ENCODE measurements around the gene NRDE2.
A peak's percentile ranks its signal among the peaks of the same experiment; 100 is the strongest.
"Not testable (repeated sequence)": the region's sequence is repeated elsewhere in the genome, so short reads cannot be mapped to it uniquely, and the experiment has no call there.

NRDE2 gene

GRCh38 chr14:90274019-90274418 lies 57.7 kb downstream of the NRDE2 start:
- no peak for DNase-seq (ENCODE audit: low read depth)

- DNase-seq (ENCODE audit: low read depth), result no peak
Measured at GRCh38 chr14:90273532-90273931, 58.2 kb downstream of the NRDE2 start.

GRCh38 chr14:90272523-90272922 lies 59.2 kb downstream of the NRDE2 start:
- DNase-seq (ENCODE audit: low read depth), result no peak

GRCh38 chr14:90268420-90268819 lies 63.3 kb downstream of the NRDE2 start:
- DNase-seq (ENCODE audit: low read depth), result no peak

GRCh38 chr14:90266441-90267154 lies 65.1 kb downstream of the NRDE2 start:
- no peak for DNase-seq (ENCODE audit: low read depth)

DNA sequence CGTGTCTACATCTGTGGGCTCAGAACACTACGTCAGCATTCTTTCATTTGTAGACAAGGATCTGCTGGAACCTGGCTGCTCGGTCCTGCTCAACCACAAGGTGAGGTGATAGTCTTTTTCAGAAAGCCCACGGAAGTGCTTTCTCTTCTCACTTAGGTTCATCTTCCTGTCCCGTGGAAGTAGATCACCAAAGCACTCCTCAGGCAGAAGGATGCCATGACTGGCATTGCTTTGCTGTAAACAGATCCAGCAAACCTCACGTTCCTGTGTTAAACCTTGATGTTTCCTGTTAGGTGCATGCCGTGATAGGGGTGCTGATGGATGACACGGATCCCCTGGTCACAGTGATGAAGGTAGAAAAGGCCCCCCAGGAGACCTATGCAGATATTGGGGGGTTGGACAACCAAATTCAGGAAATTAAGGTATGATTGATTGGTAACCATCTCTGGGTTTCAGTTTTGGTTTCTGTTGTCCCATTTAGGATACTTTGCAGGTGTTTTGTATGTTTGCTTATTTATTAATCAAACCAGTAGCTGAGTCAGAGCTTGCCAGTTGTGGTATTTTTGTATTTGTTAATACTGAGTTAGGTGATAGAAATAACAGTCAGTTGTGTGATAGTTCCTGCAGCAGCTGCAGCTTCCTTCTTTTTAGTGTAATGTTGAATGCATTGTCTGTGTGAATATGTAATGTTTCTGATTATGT lies 67.8 kb downstream of the NRDE2 start:
- DNase-seq (ENCODE audit: low read depth), result no peak

GRCh38 chr14:90256354-90257131 lies 75.2 kb downstream of the NRDE2 start, which contains the start of gene PSMC1:
TSS of gene PSMC1 (plus strand) at chr14:90256553. CDS start at chr14:90256598, 45 bp downstream.
- DNase-seq (ENCODE audit: low read depth), result peak; percentile 75

GRCh38 chr14:90255871-90256270 lies 75.9 kb downstream of the NRDE2 start:
- DNase-seq (ENCODE audit: low read depth), result no peak

GRCh38 chr14:90253826-90254225 lies 77.9 kb downstream of the NRDE2 start:
- no peak for DNase-seq (ENCODE audit: low read depth)

- no peak for DNase-seq (ENCODE audit: low read depth)
Measured at GRCh38 chr14:90248594-90248993, 83.1 kb downstream of the NRDE2 start.

DNA sequence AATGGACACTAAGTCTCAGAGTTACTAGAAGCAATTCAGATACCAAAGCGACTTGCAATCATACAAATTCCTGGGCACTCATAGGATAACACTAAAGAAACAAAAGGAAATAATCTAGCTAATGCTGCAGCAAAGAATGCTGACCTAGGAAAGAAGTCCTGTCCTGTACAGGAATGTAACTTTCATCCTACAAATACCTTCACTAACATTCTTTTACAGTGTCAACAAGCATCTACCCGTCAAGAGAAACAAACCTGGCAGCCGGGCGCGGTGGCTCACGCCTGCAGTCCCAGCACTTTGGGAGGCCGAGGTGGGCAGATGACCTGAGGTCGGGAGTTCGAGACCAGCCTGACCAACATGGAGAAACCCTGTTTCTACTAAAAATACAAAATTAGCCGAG lies 84.3 kb downstream of the NRDE2 start:
- not testable (repeated sequence) for DNase-seq (ENCODE audit: low read depth)

DNA sequence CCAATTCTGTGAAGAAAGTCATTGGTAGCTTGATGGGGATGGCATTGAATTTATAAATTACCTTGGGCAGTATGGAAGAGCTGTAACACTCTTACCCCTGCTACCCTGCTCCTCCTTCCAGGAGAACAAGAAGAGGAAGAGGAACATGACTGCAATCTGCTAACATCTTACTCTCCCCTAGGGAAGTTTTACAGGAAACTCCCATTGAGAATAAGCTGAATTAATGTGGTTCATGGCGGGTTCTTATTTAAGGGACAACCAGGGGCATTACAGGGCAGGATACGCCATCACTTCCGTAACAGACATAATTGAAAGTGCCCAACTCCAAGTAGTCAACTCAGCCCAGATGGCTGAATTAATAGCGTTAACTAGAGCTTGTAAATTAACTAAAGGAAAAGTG lies 84.8 kb downstream of the NRDE2 start:
- DNase-seq (ENCODE audit: low read depth), result no peak

DNA sequence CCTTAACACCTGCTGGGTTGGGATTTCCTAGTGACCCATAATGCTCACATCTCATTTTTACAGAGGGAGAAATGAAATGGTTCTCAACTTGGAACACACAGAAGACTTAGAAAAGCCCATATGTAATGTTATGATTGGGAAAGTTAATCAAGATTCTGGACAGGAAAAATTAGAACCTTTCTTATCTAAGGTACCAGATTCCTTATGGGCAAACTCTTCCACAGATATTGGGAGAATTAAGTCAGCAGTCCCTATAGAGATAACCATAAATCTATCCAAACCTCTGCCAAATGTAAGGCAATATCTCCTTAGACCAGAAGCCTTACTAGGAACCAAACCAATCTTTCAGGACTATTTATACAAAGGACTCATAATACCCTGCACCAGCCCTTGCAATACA lies 89.3 kb downstream of the NRDE2 start:
- no peak for DNase-seq (ENCODE audit: low read depth)

- no peak for DNase-seq (ENCODE audit: low read depth)
Measured at GRCh38 chr14:90239139-90239538, 92.6 kb downstream of the NRDE2 start.

- DNase-seq (ENCODE audit: low read depth), result peak; percentile 21
Measured at GRCh38 chr14:90235179-90235976, 96.4 kb downstream of the NRDE2 start.

DNA sequence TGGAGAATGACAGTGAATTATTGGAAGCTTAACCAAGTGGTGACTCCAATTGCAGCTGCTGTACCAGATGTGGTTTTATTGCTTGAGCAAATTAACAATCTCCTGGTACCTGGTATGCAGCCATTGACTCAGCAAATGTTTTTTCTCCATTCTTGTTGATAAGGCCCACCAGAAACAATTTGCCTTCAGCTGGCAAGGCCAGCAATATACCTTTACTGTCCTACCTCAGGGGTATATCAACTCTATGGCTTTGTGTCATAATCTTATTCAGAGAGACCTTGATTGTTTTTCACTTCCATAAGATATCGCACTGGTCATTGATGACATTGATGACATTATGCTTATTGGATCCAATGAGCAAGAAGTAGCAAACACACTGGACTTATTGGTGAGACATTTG lies 101.8 kb downstream of the NRDE2 start:
- not testable (repeated sequence) for DNase-seq (ENCODE audit: low read depth)

GRCh38 chr14:90228478-90228877 lies 103.3 kb downstream of the NRDE2 start:
- no peak for DNase-seq (ENCODE audit: low read depth)
